DOHH2 (cell line): ENCODE data around the gene CERS3.

Source experiments
- H3F3A ChIP-seq: fragments of 200-600 bp; sonication (generic), shearing (Covaris generic); 2 replicates; pipeline ENCODE4 v1.6.0; 2016; ENCODE audit warnings: antibody characterized with exemption, mild to moderate bottlenecking; ENCODE audit not compliant: control insufficient read depth, insufficient read depth
- H3K27ac ChIP-seq: fragments of 200-600 bp; sonication (generic); 2 replicates; pipeline ENCODE4 v1.5.1; 2014; ENCODE audit warnings: low read depth, mild to moderate bottlenecking, low read length, moderate library complexity
- H3K27me3 ChIP-seq: fragments of 200-600 bp; sonication (generic); 2 replicates; pipeline ENCODE4 v1.6.1; 2014; ENCODE audit warnings: mild to moderate bottlenecking, low read length, mixed read lengths; ENCODE audit not compliant: control insufficient read depth
- H3K36me3 ChIP-seq: fragments of 200-600 bp; sonication (generic); 2 replicates; pipeline ENCODE4 v1.6.1; 2014; ENCODE audit warnings: mild to moderate bottlenecking, low read length, moderate library complexity, mixed read lengths; ENCODE audit not compliant: control insufficient read depth
- H3K4me1 ChIP-seq: fragments of 200-600 bp; sonication (generic); 2 replicates; pipeline ENCODE4 v1.6.1; 2014; ENCODE audit warnings: mild to moderate bottlenecking, low read length, mixed read lengths; ENCODE audit not compliant: control insufficient read depth
- H3K4me2 ChIP-seq: fragments of 200-600 bp; sonication (generic); 2 replicates; pipeline ENCODE4 v1.6.0; 2014; ENCODE audit warnings: mild to moderate bottlenecking, low read length, moderate library complexity
- H3K4me3 ChIP-seq: fragments of 200-600 bp; sonication (generic); 2 replicates; pipeline ENCODE4 v1.5.1; 2014; ENCODE audit warnings: mild to moderate bottlenecking, low read length, mixed read lengths
- H3K79me2 ChIP-seq: fragments of 200-600 bp; sonication (generic); 2 replicates; pipeline ENCODE4 v1.6.1; 2014; ENCODE audit warnings: mild to moderate bottlenecking, low read length, mixed read lengths; ENCODE audit not compliant: control insufficient read depth
- H3K9me2 ChIP-seq: fragments of 200-600 bp; sonication (generic); replicated peaks from 2 replicates; pipeline ENCODE4 v1.6.1; 2014; ENCODE audit warnings: mild to moderate bottlenecking, low read length, mixed read lengths; ENCODE audit not compliant: control insufficient read depth
- H3K9me3 ChIP-seq: fragments of 200-600 bp; sonication (generic); 2 replicates; pipeline ENCODE4 v1.6.1; 2014; ENCODE audit warnings: antibody characterized with exemption, low read length, mixed read lengths; ENCODE audit not compliant: control insufficient read depth, insufficient read depth
- H4K20me1 ChIP-seq: fragments of 200-600 bp; sonication (generic); 2 replicates; pipeline ENCODE4 v1.6.0; 2014; ENCODE audit warnings: low read depth, mild to moderate bottlenecking, antibody characterized with exemption, low read length, moderate library complexity; ENCODE audit not compliant: control insufficient read depth, insufficient read depth
- EZH2phosphoT487 ChIP-seq: fragments of 200-600 bp; sonication (generic); IDR thresholded peaks from 2 replicates; pipeline ENCODE4 v1.6.1; 2017; ENCODE audit warnings: borderline replicate concordance, mild to moderate bottlenecking, antibody characterized with exemption, low read length, moderate library complexity, mixed read lengths
- TF ChIP-seq, protein P1 (sequence below): fragments of 200-600 bp; sonication (generic); IDR thresholded peaks from one replicate; pipeline ENCODE4 v1.5.1; 2014; ENCODE audit warnings: antibody characterized with exemption, mild to moderate bottlenecking, low read depth, low read length; ENCODE audit not compliant: poor library complexity, severe bottlenecking

The CERS3 gene

DNA sequence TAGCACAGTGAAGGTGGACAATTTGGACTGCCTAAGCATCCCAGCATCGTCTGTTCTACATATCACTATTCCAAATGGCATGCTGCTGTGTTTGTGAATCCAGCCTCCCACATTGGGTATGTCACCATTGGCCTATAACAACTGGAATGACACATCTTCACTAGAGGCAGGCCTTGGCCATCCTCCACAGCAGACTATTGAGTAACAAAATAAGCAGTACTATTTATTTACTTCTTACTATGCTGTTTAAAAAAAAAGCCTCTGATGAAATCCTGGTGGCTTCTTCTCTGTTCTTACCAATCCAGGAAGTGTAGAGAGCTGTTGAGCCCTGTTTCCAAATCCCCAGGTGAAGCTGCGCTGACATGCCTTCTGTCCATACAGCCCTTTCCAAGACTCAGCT lies 30.6 kb upstream of the CERS3 start:
- H3K4me2 ChIP-seq, result no peak overlapping the region

DNA sequence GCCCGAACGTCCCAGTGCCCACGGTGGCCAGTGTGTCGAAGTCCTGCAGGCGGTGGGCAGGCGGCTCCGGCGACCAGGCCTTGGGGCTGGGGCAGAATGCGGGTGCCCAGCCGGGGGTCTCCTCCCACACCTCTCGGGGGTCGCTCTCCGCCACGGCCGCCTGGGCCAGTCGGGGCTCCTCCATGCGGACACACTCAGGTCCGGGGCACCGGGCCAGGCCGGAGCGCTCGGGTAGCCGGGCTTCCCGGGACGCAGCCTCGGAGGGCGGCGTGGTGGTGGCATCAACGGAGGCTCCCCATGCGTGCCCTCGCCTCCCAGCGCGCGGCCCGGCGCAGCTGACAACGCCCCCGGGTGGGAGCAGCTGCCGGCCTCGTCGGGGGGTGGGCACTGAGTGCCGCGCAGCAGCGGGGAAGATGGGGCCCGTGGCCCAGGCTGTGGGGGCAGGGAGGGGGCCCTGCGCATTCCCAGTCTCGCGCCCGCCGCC lies 30.1 kb upstream of the CERS3 start:
- H3K9me2 ChIP-seq, result no peaks in the 10 kb centered on the region
- no peaks in the 10 kb centered on the region for H3K36me3 ChIP-seq
- no peaks in the 10 kb centered on the region for H3K9me3 ChIP-seq
- no peaks in the 10 kb centered on the region for H3K79me2 ChIP-seq
- no peaks in the 10 kb centered on the region for H3K4me1 ChIP-seq
- no peak for TF ChIP-seq EZH2phosphoT487
- TF ChIP-seq, protein P1, sequence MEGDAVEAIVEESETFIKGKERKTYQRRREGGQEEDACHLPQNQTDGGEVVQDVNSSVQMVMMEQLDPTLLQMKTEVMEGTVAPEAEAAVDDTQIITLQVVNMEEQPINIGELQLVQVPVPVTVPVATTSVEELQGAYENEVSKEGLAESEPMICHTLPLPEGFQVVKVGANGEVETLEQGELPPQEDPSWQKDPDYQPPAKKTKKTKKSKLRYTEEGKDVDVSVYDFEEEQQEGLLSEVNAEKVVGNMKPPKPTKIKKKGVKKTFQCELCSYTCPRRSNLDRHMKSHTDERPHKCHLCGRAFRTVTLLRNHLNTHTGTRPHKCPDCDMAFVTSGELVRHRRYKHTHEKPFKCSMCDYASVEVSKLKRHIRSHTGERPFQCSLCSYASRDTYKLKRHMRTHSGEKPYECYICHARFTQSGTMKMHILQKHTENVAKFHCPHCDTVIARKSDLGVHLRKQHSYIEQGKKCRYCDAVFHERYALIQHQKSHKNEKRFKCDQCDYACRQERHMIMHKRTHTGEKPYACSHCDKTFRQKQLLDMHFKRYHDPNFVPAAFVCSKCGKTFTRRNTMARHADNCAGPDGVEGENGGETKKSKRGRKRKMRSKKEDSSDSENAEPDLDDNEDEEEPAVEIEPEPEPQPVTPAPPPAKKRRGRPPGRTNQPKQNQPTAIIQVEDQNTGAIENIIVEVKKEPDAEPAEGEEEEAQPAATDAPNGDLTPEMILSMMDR, result no peak
- H3K27me3 ChIP-seq, result no peaks in the 10 kb centered on the region
- H3K27ac ChIP-seq, result no peak overlapping the region
- H3F3A ChIP-seq, result no peaks in the 10 kb centered on the region
- H3K4me3 ChIP-seq, result no peak overlapping the region
- no peaks in the 10 kb centered on the region for H4K20me1 ChIP-seq
- H3K4me2 ChIP-seq, result no peak overlapping the region

More for the DNA sequence above, 30.6 kb upstream of the CERS3 start:
- Histone ChIP-seq H3F3A (no peaks in the 10 kb centered on the region), H3K9me3 (no peaks in the 10 kb centered on the region), H3K79me2 (no peaks in the 10 kb centered on the region), H3K4me1 (no peaks in the 10 kb centered on the region), H3K27ac (no peak overlapping the region), H3K36me3 (no peaks in the 10 kb centered on the region), H3K27me3 (no peaks in the 10 kb centered on the region), H4K20me1 (no peaks in the 10 kb centered on the region), H3K9me2 (no peaks in the 10 kb centered on the region), H3K4me3 (no peak overlapping the region)
- no peak for TF ChIP-seq EZH2phosphoT487
- TF ChIP-seq, protein P1, result no peak

DNA sequence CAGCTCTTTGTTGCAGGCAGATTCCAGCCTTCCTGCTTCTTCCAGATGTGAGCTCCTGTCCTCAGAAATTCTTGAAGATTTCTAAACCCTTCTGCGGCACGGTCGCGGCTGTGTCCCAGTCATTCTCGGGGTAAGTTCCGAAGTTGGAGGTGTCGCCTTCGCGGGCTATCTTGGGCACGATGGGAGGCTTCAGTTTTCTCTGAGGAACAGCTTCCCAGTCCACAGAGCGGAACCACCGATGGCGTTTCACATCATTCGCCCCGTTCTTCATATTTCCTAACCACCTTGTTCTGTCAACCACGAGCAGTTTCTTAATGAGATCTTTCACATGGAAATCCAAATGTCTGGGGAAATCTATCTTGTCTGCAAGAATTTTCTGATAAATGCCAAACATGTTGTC lies 24.7 kb upstream of the CERS3 start:
- Histone ChIP-seq H3K4me2 (no peak overlapping the region), H3K9me2 (no peaks in the 10 kb centered on the region), H3K4me3 (no peak overlapping the region), H3K79me2 (no peaks in the 10 kb centered on the region), H3K36me3 (no peaks in the 10 kb centered on the region), H3K27me3 (no peaks in the 10 kb centered on the region), H3F3A (no peaks in the 10 kb centered on the region), H3K4me1 (no peaks in the 10 kb centered on the region), H4K20me1 (no peaks in the 10 kb centered on the region), H3K27ac (no peak overlapping the region), H3K9me3 (no peaks in the 10 kb centered on the region)
- TF ChIP-seq, protein P1, result no peak
- no peak for TF ChIP-seq EZH2phosphoT487

DNA sequence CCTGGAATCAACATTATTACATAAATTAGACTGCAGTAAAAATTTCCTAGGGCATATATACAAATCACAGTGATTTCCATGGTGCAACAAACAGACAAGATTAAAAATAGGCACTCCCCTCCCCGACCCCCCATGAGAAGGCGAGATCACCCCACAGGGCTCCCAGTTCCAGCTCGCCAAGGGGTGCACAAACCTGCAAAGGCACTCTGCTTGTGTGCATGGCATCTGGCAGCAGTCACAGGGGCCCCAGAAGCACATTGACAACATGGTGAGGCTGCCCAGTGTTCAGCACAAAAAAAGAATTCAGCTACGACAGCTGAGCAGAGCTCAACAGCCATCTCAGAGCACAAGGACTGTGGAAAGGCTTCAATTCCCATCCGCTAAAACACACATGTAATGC lies 19.2 kb upstream of the CERS3 start:
- Histone ChIP-seq H3K9me3 (no peaks in the 10 kb centered on the region), H3K27me3 (no peaks in the 10 kb centered on the region), H4K20me1 (no peaks in the 10 kb centered on the region), H3F3A (no peaks in the 10 kb centered on the region), H3K4me2 (no peak overlapping the region), H3K79me2 (no peaks in the 10 kb centered on the region), H3K27ac (no peak overlapping the region), H3K4me1 (no peaks in the 10 kb centered on the region), H3K4me3 (no peak overlapping the region), H3K9me2 (no peaks in the 10 kb centered on the region), H3K36me3 (no peaks in the 10 kb centered on the region)
- no peak for TF ChIP-seq EZH2phosphoT487
- TF ChIP-seq, protein P1, result no peak
